NOMO-1 treated with dmso at 0.1 percent for 144 hours (cell line): ENCODE results near the gene RASL10A.

Experiments
- DNase-seq: peaks from one replicate; lab custom pipeline; 2025; ENCODE audit not compliant: unreplicated experiment; lab: John Stamatoyannopoulos, UW

RASL10A gene

DNA sequence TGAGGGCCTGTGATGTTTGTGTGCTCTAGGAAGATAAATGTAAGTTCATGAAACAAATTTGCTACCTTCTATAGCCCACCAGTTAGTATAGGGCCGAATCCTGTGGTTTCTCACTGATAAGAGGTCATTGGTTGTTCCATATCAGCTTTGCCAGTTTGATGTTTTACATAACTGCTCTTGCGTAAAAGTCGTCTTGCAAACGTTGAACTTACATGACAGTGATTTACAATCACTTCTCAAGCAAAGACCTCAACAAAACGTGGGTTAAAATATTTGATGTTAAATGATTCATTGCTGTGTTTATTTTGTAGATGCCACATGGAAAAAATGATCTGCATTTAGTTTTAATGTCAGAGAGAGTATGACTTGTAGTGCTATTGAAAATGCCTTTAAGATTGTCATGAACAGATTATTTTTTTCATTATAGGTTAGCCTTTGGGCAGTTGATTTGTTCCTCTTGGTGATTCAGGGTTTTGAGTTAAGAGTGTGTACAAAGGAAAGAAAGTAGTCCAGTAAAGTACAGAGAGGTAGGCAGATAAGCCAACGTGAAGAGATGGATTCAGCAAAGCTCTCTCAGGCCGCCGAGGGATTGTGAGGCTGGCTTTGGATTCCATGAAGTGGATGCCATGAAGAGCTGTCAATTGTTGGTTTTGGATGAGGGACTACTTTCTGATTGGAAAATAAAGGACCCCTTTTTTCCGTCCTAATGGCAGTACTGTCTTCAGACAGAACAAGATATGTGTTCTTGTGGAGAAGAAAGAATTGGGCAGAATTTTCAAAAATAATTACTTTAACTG lies 44.8 kb downstream of the RASL10A start:
- peak; percentile 45 for DNase-seq

DNA sequence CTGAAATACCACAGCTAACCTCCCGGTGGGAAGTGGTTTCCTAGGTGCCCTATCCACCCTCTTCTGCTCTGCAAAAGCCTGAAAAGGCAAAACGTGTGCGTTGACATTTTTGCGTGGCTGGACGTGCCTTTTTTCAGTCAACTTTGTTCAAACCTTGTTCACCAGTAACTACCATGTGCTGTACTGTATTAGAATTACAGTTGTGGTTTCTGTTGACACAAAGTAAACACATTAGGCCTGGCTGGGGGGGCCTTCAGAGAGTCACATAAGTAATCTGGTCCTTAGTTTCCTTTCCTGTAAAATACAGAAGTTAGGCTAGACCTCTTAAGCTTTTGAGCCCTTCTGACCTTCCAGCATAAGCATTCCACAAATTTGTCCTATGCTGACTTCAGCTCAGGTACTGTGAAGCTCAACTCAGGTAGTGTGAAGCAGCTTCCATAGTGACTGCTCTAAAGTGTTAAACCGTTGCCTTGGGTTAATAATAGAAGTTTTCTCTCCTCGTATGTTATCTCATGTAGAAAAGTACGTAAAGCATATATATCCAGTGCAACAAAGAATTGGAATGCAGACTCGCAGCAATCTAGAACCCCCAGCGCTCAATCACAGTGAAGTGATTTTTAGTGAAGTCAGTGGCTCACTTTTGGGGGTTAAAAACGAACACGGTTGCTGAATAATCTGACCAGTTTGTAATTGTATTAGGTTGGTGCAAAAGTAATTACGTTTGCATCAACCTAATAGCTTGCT lies 45.6 kb downstream of the RASL10A start:
- peak; percentile 35 for DNase-seq

DNA sequence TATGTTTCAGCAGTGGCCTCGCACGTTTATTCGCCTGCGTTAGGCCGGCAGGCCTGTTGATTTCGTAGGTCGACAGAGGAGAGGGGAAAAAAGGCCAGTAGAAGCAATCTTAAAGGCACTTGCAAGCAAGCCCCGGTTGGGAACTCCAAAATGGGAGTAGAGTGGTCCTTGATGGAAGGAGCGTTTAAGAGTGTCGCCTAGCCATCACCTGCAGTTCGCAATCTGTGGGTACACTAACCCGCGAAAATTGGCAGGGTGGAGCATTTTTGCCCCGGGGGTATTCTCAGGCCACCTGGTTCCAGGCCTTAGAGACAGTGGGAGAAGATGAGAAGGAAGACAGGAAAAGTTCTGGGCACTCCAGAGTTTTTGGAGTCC lies 46.3 kb downstream of the RASL10A start:
- DNase-seq: no peak

DNA sequence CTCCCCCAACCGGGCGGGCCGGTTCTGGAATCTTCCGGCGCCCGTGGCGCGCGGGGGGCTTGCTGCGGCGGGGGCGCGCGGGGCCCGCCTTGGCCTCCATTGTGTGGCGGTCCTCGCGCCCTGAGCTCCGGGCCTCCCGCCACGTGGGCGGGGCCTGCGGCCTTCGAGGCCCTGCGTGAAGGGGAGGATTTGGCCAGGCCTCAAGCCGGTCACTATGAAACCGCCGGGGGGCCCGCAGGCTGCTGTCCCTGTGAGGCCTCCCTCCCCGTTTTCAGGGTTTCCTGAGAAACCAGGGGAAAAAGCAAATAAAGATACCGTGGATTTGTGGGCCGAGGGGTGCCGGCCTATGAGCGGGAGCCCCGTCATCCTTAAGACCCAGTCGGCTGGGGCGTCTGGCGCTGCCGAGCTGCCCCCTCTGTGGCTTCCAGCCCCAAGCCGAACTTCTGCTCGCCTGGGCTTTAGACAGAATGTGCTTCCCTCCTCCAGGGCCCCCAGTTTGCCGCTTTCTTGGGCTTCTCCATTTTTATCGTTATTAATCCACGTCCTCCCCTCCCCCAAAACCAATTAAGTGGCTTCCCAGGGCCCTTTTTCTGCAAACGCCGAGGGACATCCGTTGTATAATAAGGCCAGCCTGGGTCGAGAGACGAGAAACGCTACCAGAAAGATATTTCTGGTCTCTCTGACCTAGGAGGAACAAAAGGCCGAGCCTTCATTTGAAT lies 46.8 kb downstream of the RASL10A start:
- no peak for DNase-seq

DNA sequence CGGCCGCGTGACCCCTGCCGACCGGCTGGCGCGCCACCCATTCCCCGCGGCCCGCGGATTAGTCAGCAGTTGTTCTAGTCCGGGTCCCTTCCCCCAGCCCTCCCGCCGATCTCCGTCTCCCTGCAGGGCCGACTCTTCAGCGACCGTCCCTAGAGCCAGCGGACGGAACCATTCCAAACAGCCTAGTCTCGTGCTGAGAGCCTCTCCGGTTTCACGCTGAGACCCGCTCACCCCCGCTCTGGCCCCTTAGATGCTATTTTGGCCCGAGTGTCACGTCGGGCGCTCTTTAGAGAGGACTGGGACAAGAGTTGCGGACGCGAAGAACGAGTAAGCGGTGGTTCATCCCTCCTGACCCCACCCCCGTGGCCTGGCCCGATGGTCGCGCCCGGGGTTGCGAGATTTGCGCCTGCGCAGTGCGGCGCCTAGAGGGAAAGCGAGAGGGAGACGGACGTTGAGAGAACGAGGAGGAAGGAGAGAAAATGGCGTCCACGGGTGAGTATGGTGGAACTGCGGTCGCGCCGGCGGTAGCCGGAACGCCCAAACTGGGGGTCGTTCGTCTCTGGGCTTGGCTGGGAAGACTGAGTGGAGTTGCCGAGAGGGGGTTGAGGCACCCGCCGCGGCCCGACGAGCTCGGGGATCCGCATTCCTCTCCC lies 47.5 kb downstream of the RASL10A start, which contains the start of the genes EWSR1 and RHBDD3:
EWSR1 (plus strand) TSS at position 411 of the 653 bp plus-strand sequence; CDS start at position 480, 69 bp downstream.
RHBDD3 (minus strand) TSS at position 124 of the 653 bp plus-strand sequence. CDS start 2,355 bp downstream, outside the sequence.
- peak; percentile 93 for DNase-seq

DNA sequence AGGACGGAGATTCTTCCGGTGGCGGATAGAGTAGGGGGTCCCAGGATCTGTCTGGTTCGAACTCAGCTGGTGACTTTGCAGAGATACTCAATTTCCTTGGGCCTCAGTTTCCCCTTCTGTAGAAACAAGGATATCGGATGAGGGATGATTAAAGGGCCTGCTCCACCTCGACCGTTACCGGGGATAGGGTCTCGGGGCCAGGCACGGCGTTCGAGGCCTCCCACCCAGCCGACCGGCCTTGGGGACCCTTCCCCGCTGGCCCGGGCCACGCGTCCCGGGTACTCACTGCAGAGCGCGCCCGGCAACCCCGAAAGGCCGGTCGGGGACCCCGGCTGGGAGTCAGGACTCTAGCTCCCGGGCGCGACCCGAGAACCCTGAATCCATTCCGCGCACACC lies 48.0 kb downstream of the RASL10A start:
- no peak for DNase-seq

DNA sequence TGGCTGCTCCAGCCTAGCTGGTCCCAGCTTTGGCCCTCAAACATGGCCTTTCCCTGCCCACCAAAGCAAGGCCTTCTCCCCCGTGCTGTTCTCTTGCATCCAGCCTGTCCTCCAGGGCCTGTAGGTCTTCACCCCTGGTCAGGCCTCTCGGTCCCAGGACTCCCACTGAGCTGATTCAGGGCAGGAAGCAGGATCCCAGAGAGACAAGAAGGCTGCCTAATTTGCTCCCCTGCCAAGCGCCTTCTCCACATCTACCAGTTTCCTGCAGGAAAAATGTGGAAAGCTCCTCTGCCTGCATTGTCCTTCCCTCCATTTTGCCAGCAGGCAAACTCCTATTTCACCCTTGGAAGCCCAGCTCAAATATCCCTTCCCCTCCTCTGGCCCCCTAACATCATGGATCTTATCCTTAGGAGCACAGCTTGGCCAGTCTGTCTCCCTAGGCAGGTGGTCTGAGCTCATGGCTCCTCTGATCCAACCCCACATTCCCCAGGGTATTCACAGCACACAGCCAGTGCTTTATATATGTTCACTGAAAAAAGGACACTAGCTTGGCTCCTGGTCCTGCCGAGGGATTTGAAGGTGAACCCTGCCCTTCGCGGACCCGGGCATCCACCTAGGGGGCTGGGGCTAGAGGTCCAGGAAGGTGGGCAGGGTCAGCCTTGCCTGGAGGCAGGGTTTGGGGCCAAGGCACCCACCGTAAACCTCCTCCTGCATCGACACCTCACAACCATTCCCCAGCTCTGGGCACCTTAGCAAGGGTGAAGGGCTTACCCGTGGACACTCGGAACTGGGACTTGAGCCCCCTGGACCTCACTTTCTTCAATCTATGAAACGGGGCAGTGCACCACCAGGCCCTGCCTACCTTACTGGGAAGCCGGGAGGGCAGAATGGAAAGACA lies 48.7 kb downstream of the RASL10A start:
- DNase-seq: no peak

DNA sequence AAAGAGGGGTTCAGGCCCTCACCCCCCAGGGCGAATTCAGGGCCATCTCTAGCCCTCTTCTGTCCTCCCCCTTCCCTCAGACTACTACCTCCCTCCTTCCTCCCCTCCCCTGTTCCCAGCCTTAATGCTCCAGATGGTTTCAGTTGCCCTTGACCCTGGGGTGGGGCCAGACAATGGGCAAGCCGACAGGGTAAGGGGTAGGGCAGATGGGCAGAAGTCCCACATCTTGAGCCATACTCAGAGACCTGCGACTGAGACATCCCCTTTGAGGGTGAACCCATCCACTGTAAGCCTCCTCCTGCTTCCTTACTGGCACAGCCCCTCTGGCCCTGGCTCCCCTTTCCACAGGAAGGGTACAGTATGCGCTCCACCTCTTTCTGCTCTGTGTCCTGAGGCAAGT lies 49.6 kb downstream of the RASL10A start:
- no peak for DNase-seq

DNA sequence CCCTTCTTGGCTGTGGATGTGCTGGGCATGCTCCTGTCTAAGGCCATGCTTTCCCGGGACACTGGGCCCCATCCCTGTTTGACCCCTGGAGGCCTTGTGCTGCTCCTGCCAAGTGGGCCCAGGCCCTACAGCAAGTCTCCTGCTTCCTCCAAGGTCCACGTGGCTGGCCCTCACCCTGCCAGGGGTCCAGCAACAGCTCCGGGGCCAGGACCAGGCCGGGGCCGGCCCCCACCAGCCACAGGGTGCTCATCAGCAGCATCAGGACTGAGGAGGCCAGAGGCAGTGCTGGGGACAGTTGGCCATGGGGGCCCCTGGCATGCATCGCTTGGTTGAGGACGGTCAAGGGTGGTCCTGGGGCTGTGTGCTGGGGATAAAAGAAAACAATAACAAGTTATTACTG lies 50.2 kb downstream of the RASL10A start:
- DNase-seq: no peak

DNA sequence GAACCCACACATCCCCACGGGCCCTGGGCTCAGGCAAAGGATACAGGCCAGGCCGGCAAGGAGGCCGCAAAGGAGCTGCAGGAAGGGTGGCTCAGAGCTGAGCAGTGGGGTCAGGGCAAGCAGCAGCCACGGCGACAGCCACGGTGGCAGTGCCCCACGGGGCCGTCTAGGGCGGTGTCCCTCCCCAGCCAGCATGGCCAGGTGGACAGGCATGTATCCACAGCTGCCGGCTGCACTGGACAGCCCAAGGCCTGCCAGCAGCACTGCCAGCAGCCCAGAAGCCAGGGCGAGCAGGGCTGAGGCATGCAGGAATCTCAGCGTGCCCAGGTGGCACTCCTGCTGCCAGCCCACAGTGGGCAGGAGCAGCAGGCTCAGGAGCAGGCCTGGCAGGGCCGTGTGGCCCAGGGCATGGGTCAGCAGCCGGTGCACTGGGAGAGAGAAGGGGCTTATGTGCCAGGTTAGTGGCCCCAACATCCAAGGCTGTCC lies 51.7 kb downstream of the RASL10A start:
- no peak for DNase-seq
